ENCODE results near the gene RAPGEF1.

GRCh38 chr9:131754846-131755245 is 15.0 kb upstream of the RAPGEF1 start:
- TF ChIP-seq POLR2A (IDR thresholded peaks at IDR 0.05) (no peak), POLR2AphosphoS5 (IDR thresholded peaks at IDR 0.05) (no peak)
- TF ChIP-seq, protein P1, sequence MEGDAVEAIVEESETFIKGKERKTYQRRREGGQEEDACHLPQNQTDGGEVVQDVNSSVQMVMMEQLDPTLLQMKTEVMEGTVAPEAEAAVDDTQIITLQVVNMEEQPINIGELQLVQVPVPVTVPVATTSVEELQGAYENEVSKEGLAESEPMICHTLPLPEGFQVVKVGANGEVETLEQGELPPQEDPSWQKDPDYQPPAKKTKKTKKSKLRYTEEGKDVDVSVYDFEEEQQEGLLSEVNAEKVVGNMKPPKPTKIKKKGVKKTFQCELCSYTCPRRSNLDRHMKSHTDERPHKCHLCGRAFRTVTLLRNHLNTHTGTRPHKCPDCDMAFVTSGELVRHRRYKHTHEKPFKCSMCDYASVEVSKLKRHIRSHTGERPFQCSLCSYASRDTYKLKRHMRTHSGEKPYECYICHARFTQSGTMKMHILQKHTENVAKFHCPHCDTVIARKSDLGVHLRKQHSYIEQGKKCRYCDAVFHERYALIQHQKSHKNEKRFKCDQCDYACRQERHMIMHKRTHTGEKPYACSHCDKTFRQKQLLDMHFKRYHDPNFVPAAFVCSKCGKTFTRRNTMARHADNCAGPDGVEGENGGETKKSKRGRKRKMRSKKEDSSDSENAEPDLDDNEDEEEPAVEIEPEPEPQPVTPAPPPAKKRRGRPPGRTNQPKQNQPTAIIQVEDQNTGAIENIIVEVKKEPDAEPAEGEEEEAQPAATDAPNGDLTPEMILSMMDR (IDR thresholded peaks at IDR 0.05 in 8 of 11, conservative IDR thresholded peaks at IDR 0.05 in 3 of 11) = no peak

All from spleen (tissue), 7 donors.